BLaER1 (cell line): ENCODE measurements around the gene CDS2.

Experiments used
- H3K27ac ChIP-seq: shearing (Covaris generic); formaldehyde crosslinking; 2 replicates; pipeline ENCODE4 v1.8.1; 2022
- H3K27me3 ChIP-seq: shearing (Covaris generic); formaldehyde crosslinking; 2 replicates; pipeline ENCODE4 v1.8.1; 2022
- H3K36me3 ChIP-seq: shearing (Covaris generic); formaldehyde crosslinking; 2 replicates; pipeline ENCODE4 v1.8.1; 2022
- H3K4me1 ChIP-seq: shearing (Covaris generic); formaldehyde crosslinking; 2 replicates; pipeline ENCODE4 v1.8.1; 2022
- H3K4me2 ChIP-seq: shearing (Covaris generic); formaldehyde crosslinking; 2 replicates; pipeline ENCODE4 v1.8.1; 2022
- H3K4me3 ChIP-seq: shearing (Covaris generic); formaldehyde crosslinking; 2 replicates; pipeline ENCODE4 v1.8.1; 2022
- H3K9ac ChIP-seq: shearing (Covaris generic); formaldehyde crosslinking; 2 replicates; pipeline ENCODE4 v1.8.1; 2022
- H3K9me3 ChIP-seq: shearing (Covaris generic); formaldehyde crosslinking; 2 replicates; pipeline ENCODE4 v1.8.1; 2022
- H4K20me1 ChIP-seq: shearing (Covaris generic); formaldehyde crosslinking; 2 replicates; pipeline ENCODE4 v1.8.1; 2022
- Cebpa-rat ChIP-seq: shearing (Covaris generic); IDR thresholded peaks from 2 replicates; pipeline ENCODE4 v1.8.1; 2022

CDS2 gene

GRCh38 chr20:5148581-5148980, 21.8 kb downstream of the CDS2 start:
- no peak for TF ChIP-seq Cebpa-rat
- Histone ChIP-seq H3K4me3 (no peak overlapping the region), H3K9me3 (no peaks in the 10 kb centered on the region), H3K4me1 (peaks cover 41% of the 10 kb centered on the region), H3K4me2 (0 out of 2 replicates have a peak overlapping the region, but pooled peaks have one; percentile 3), H3K27me3 (no peaks in the 10 kb centered on the region), H3K27ac (no peak overlapping the region), H3K36me3 (peaks cover 17% of the 10 kb centered on the region; the same call in 1 of the 2 replicates), H3K9ac (no peak overlapping the region), H4K20me1 (peaks cover 87% of the 10 kb centered on the region)

GRCh38 chr20:5149892-5150225, 23.1 kb downstream of the CDS2 start:
- no peak overlapping the region for H3K4me3 ChIP-seq
- H3K4me1 ChIP-seq = peaks cover 41% of the 10 kb centered on the region
- peaks cover 24% of the 10 kb centered on the region for H3K36me3 ChIP-seq
- no peaks in the 10 kb centered on the region for H3K27me3 ChIP-seq
- H3K4me2 ChIP-seq = no peak overlapping the region
- no peak overlapping the region for H3K9ac ChIP-seq
- H3K27ac ChIP-seq = no peak overlapping the region
- TF ChIP-seq Cebpa-rat = no peak
- peaks cover 87% of the 10 kb centered on the region for H4K20me1 ChIP-seq
- no peaks in the 10 kb centered on the region for H3K9me3 ChIP-seq

DNA sequence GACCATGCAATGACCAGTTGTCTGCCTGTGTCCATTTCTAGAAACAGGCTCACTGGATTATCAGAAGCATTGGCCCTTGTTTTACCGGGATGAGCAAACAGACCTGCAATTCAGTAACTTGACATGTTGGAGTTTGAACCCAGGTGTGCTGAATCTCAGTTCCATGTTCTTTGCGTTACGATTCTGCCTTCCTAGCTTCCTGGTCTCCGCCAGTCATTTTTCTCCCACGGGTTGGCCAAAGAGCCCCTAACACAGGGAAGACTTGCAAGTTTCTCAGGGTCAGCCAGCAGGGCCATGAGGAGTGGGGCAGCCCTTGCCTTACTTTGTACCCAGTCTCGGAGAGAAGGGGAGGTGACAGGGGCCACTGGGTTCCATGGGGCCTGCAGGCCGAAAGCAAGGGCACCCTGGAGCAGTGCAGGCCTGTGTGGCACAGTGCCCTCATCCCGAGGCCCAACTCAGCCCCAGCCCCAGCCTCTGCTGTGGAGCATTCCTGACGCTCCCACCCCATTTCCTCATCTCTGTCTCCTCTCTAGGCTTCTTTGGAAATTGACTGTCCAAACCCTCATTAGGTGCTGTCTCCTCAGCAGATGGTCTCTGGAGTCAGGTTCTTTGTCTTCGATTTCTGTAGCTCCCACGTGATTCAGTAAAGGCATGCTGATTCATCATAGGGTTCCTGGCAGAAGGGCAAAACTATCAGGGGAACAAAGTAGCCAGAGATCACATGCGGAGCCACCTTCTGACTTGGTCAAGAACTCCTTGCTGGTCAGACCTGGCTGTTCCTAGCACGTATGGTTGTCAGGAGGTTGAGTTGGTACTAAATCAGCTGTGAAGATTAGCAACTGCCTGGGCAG, 23.6 kb downstream of the CDS2 start:
- Histone ChIP-seq H3K9me3 (no peaks in the 10 kb centered on the region), H3K27me3 (no peaks in the 10 kb centered on the region), H3K4me2 (no peak overlapping the region), H3K4me3 (no peak overlapping the region), H3K4me1 (peaks cover 39% of the 10 kb centered on the region), H3K36me3 (peaks cover 27% of the 10 kb centered on the region), H4K20me1 (peaks cover 86% of the 10 kb centered on the region), H3K27ac (no peak overlapping the region), H3K9ac (no peak overlapping the region)
- no peak for TF ChIP-seq Cebpa-rat

DNA sequence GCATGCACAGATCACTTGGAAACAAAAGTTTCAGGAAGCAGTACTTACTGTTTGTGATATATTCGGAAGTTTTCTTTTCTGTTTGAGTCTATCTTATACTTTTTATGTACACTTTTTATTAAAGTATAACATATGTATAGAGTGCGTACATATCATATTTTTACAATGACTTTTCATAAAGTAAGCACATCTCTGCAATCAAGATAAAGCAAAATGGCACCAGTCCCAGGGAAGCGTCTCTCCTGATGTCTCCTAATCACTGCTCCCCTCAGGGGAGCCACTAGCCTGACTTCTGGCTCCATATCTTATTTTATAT, 26.3 kb downstream of the CDS2 start:
- Histone ChIP-seq H4K20me1 (peaks cover 59% of the 10 kb centered on the region; the same call in 1 of the 2 replicates), H3K27me3 (no peaks in the 10 kb centered on the region), H3K4me1 (peaks cover 30% of the 10 kb centered on the region), H3K9ac (no peak overlapping the region), H3K9me3 (peaks cover 11% of the 10 kb centered on the region), H3K4me2 (no peak overlapping the region), H3K36me3 (peaks cover 33% of the 10 kb centered on the region), H3K4me3 (no peak overlapping the region), H3K27ac (no peak overlapping the region)
- TF ChIP-seq Cebpa-rat = no peak

- Histone ChIP-seq H3K9ac (no peak overlapping the region), H3K4me3 (no peak overlapping the region), H3K27me3 (no peaks in the 10 kb centered on the region), H3K9me3 (peaks cover 11% of the 10 kb centered on the region), H3K27ac (no peak overlapping the region), H3K4me1 (peaks cover 24% of the 10 kb centered on the region), H3K36me3 (peaks cover 33% of the 10 kb centered on the region), H3K4me2 (no peak overlapping the region), H4K20me1 (peaks cover 52% of the 10 kb centered on the region; the same call in 1 of the 2 replicates)
- no peak for TF ChIP-seq Cebpa-rat
Measured at GRCh38 chr20:5153612-5154542, 27.1 kb downstream of the CDS2 start.

DNA sequence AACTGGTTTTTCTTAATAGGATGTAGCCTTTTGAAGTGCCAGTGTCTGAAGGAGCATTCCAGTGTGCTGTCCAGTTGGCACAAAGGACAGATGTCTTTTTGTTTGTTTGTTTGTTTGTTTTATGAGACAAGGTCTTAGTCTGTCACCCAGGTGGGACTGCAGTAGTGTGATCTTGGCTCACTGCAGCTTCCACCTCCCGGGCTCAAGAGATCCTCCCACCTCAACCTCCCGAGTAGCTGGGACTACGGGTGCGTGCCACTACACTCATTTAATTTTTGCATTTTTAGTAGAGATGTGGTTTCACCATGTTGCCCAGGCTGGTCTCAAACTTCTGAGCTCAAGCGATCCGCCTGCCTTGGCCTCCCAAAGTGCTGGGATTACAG, 27.7 kb downstream of the CDS2 start:
- Histone ChIP-seq H3K4me3 (no peak overlapping the region), H3K36me3 (peaks cover 32% of the 10 kb centered on the region), H3K27me3 (no peaks in the 10 kb centered on the region), H4K20me1 (peaks cover 45% of the 10 kb centered on the region; the same call in 1 of the 2 replicates), H3K9me3 (peaks cover 11% of the 10 kb centered on the region), H3K27ac (no peak overlapping the region), H3K4me2 (no peak overlapping the region), H3K4me1 (peaks cover 24% of the 10 kb centered on the region), H3K9ac (no peak overlapping the region)
- no peak for TF ChIP-seq Cebpa-rat

DNA sequence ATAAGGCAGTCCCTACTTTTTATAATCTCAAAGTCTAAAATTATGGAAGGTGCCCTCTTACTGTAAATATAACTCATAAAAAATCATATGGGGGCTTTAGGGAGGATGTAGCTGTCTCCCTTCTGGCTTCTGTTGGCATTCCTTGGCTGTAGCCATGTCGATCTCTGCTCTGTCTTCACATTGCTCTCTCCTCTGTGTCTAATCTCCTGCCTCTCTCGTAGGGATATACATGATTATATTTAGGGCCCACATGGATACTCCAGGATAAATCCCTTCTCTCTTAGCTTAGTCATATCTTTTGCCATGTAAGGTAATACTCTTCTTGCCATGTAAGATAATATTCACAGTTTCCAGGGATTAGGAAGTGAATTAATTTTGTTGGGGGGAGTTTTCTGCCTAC, 28.6 kb downstream of the CDS2 start:
- Histone ChIP-seq H3K27me3 (no peaks in the 10 kb centered on the region), H3K9ac (no peak overlapping the region), H4K20me1 (peaks cover 37% of the 10 kb centered on the region; the same call in 1 of the 2 replicates), H3K4me3 (no peak overlapping the region), H3K4me2 (no peak overlapping the region), H3K4me1 (peaks cover 31% of the 10 kb centered on the region), H3K9me3 (peaks cover 15% of the 10 kb centered on the region), H3K36me3 (peaks cover 25% of the 10 kb centered on the region), H3K27ac (no peak overlapping the region)
- TF ChIP-seq Cebpa-rat = no peak

GRCh38 chr20:5156675-5157448, 30.1 kb downstream of the CDS2 start:
- TF ChIP-seq Cebpa-rat = no peak
- Histone ChIP-seq H3K9me3 (peaks cover 30% of the 10 kb centered on the region), H3K4me3 (no peak overlapping the region), H3K27ac (no peak overlapping the region), H3K4me2 (no peak overlapping the region), H4K20me1 (peaks cover 31% of the 10 kb centered on the region; the same call in 1 of the 2 replicates), H3K36me3 (peaks cover 30% of the 10 kb centered on the region), H3K27me3 (no peaks in the 10 kb centered on the region), H3K9ac (no peak overlapping the region), H3K4me1 (peaks cover 38% of the 10 kb centered on the region)

DNA sequence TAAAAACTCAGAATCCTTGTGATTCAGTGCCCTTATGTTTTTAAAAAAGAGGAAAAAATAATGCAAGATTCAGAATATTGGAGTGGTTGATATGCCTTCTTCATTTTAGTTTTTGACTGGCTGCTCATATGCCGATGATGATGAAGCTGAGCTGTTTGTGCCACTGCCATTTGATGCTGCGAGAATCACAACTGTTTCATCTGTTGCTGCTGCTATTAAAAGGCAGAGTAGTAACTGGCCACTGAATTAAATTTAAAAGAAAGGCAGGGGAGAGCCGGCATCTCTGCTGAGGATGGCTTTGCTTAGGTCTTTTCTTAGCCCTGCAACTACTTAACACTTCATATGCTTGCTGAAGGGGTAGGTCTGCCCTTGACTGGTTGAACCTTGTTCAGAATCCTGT, 33.1 kb downstream of the CDS2 start:
- H3K9ac ChIP-seq = no peak overlapping the region
- H3K4me3 ChIP-seq = no peak overlapping the region
- peaks cover 35% of the 10 kb centered on the region for H3K9me3 ChIP-seq
- no peaks in the 10 kb centered on the region for H3K27me3 ChIP-seq
- H4K20me1 ChIP-seq = peaks cover 2% of the 10 kb centered on the region; the same call in 1 of the 2 replicates
- no peak for TF ChIP-seq Cebpa-rat
- peaks cover 19% of the 10 kb centered on the region for H3K36me3 ChIP-seq
- 0 out of 2 replicates have a peak overlapping the region, but pooled peaks have one; percentile 18 for H3K4me2 ChIP-seq
- peak overlapping the region; percentile 28; the same call in 1 of the 2 replicates for H3K27ac ChIP-seq
- peaks cover 55% of the 10 kb centered on the region for H3K4me1 ChIP-seq
